ENCODE data around the gene EARS2.

Gene EARS2

GRCh38 chr16:23528644-23529310 lies 28.4 kb downstream of the EARS2 start:
- DNase-seq: no peak
- TF ChIP-seq GATA1 (IDR thresholded peaks at IDR 0.05; ENCODE audit: low read depth, low read length) (no peak), POLR2A (IDR thresholded peaks at IDR 0.05; ENCODE audit: low read length) (no peak)

GRCh38 chr16:23527961-23528643 lies 29.0 kb downstream of the EARS2 start:
- TF ChIP-seq POLR2A (IDR thresholded peaks at IDR 0.05; ENCODE audit: low read length) (no peak), GATA1 (IDR thresholded peaks at IDR 0.05; ENCODE audit: low read depth, low read length) (no peak)
- no peak for DNase-seq

GRCh38 chr16:23524886-23525285 lies 32.3 kb downstream of the EARS2 start:
- TF ChIP-seq POLR2A (IDR thresholded peaks at IDR 0.05; ENCODE audit: low read length) (no peak), GATA1 (IDR thresholded peaks at IDR 0.05; ENCODE audit: low read depth, low read length) (no peak)
- DNase-seq: no peak

- TF ChIP-seq POLR2A (IDR thresholded peaks at IDR 0.05; ENCODE audit: low read length): no peak
- TF ChIP-seq GATA1 (IDR thresholded peaks at IDR 0.05; ENCODE audit: low read depth, low read length): no peak
- DNase-seq: no peak
Measured at GRCh38 chr16:23523876-23524385, 33.2 kb downstream of the EARS2 start.

GRCh38 chr16:23523321-23523720 lies 33.8 kb downstream of the EARS2 start:
- no peak for DNase-seq
- TF ChIP-seq POLR2A (IDR thresholded peaks at IDR 0.05; ENCODE audit: low read length) (no peak), GATA1 (IDR thresholded peaks at IDR 0.05; ENCODE audit: low read depth, low read length) (no peak)

GRCh38 chr16:23521965-23522364 lies 35.2 kb downstream of the EARS2 start:
- TF ChIP-seq POLR2A (IDR thresholded peaks at IDR 0.05; ENCODE audit: low read length): no peak
- TF ChIP-seq GATA1 (IDR thresholded peaks at IDR 0.05; ENCODE audit: low read depth, low read length): no peak
- DNase-seq: no peak

GRCh38 chr16:23521037-23521743 lies 36.0 kb downstream of the EARS2 start:
- DNase-seq: no peak
- no peak for TF ChIP-seq POLR2A (IDR thresholded peaks at IDR 0.05; ENCODE audit: low read length)
- TF ChIP-seq GATA1 (IDR thresholded peaks at IDR 0.05; ENCODE audit: low read depth, low read length): no peak

GRCh38 chr16:23520500-23520899 lies 36.6 kb downstream of the EARS2 start:
- DNase-seq: no peak
- TF ChIP-seq GATA1 (IDR thresholded peaks at IDR 0.05; ENCODE audit: low read depth, low read length) (no peak), POLR2A (IDR thresholded peaks at IDR 0.05; ENCODE audit: low read length) (no peak)

GRCh38 chr16:23519282-23519681 lies 37.9 kb downstream of the EARS2 start:
- TF ChIP-seq GATA1 (IDR thresholded peaks at IDR 0.05; ENCODE audit: low read depth, low read length) (no peak), POLR2A (IDR thresholded peaks at IDR 0.05; ENCODE audit: low read length) (no peak)
- peak in 1 of 2 experiments; percentile 9 for DNase-seq

GRCh38 chr16:23518435-23518891 lies 38.7 kb downstream of the EARS2 start:
- no peak for TF ChIP-seq POLR2A (IDR thresholded peaks at IDR 0.05; ENCODE audit: low read length)
- no peak for TF ChIP-seq GATA1 (IDR thresholded peaks at IDR 0.05; ENCODE audit: low read depth, low read length)
- DNase-seq: peak; percentile 12 to 22

- no peak for DNase-seq
- TF ChIP-seq POLR2A (IDR thresholded peaks at IDR 0.05; ENCODE audit: low read length) (no peak), GATA1 (IDR thresholded peaks at IDR 0.05; ENCODE audit: low read depth, low read length) (no peak)
Measured at GRCh38 chr16:23516366-23517137, 40.6 kb downstream of the EARS2 start.

GRCh38 chr16:23515881-23516280 lies 41.3 kb downstream of the EARS2 start:
- no peak for TF ChIP-seq GATA1 (IDR thresholded peaks at IDR 0.05; ENCODE audit: low read depth, low read length)
- DNase-seq: no peak

GRCh38 chr16:23514381-23515152 lies 42.6 kb downstream of the EARS2 start:
- DNase-seq: no peak
- TF ChIP-seq POLR2A (IDR thresholded peaks at IDR 0.05; ENCODE audit: low read length) (no peak), GATA1 (IDR thresholded peaks at IDR 0.05; ENCODE audit: low read depth, low read length) (no peak)

Measured in erythroblast (primary cell).